ENCODE results near the gene HACD3.

HACD3 gene

DNA sequence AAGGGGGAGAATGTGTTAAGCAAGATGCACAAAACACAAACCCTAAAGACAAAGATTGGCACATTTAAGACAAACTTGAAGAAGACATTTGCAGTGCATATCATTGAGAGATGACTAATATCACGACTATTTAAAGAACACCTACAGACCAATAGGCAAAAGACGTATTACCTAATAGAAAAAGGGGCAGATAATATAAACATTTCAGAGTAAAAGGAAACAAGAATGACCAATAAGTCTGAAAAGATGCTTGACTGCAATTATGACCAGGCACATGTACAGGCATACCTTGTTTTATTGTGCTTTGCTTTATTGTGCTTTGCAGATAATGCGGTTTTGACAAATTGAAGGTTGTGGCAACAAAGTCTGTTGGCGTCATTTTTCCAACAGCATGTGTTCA, 4.9 kb downstream of the HACD3 start:
- H3K27ac ChIP-seq (replicated peaks; ENCODE audit: low read length), result no peak overlapping the region
- no peak overlapping the region for H3K18ac ChIP-seq (ENCODE audit: low read length)
- WGBS, 2 donors (ENCODE audit: extremely low coverage in 2 of 2, insufficient read length in 2 of 2, insufficient replicate concordance in 1 of 2), result no CpG with 5 or more reads among the region's 4 CpGs
- no peak overlapping the region for H2BK120ac ChIP-seq (ENCODE audit: low read depth, low read length)
- no peak overlapping the region for H2BK12ac ChIP-seq (ENCODE audit: low read length)
- no peak overlapping the region for H2AK5ac ChIP-seq (ENCODE audit: low read depth, low read length)
- H3K4ac ChIP-seq (ENCODE audit: low read length), result no peak overlapping the region
- H3K9me3 ChIP-seq (replicated peaks in 1 of 2; ENCODE audit: control insufficient read depth in 2 of 2, insufficient read depth in 1 of 2, low read depth in 1 of 2, low read length in 2 of 2), result peaks cover 0 to 12% of the 10 kb centered on the region in 2 donors
- DNase-seq (ENCODE audit: low spot score), result no peak
- no peak overlapping the region for H3K9ac ChIP-seq (ENCODE audit: low read depth, low read length, poor library complexity)
- no peak overlapping the region for H3K4me3 ChIP-seq (ENCODE audit: low read length in 2 of 2)
- H3K23ac ChIP-seq (ENCODE audit: low read depth, low read length, poor library complexity), result no peak overlapping the region
- no peak overlapping the region for H3K4me2 ChIP-seq (ENCODE audit: insufficient read depth, low read length, poor library complexity, severe bottlenecking)
- peaks cover 0 to 72% of the 10 kb centered on the region in 2 donors for H3K36me3 ChIP-seq (replicated peaks in 1 of 2; ENCODE audit: control insufficient read depth in 2 of 2, insufficient read depth in 2 of 2, low read length in 2 of 2)
- no peak overlapping the region for H3K14ac ChIP-seq (ENCODE audit: low read length)
- H2BK5ac ChIP-seq (ENCODE audit: low read length), result no peak overlapping the region
- H3K4me1 ChIP-seq (ENCODE audit: control insufficient read depth in 2 of 2, insufficient read depth in 1 of 2, low read depth in 1 of 2, low read length in 2 of 2), result peaks cover 9 to 10% of the 10 kb centered on the region in 2 donors
- no peak overlapping the region for H4K91ac ChIP-seq (ENCODE audit: low read depth, low read length, poor library complexity)
- no peak overlapping the region for H4K8ac ChIP-seq (ENCODE audit: low read depth, low read length)
- no peak overlapping the region for H2BK15ac ChIP-seq (ENCODE audit: low read length)
- H3K27me3 ChIP-seq (ENCODE audit: control insufficient read depth in 3 of 3, insufficient read depth in 3 of 3, low read depth in 1 of 3, low read length in 3 of 3), result no peaks in the 10 kb centered on the region
- no peak overlapping the region for H2AFZ ChIP-seq (ENCODE audit: low read length)
- peaks cover 7% of the 10 kb centered on the region for H3K79me1 ChIP-seq (ENCODE audit: low read depth, low read length)

DNA sequence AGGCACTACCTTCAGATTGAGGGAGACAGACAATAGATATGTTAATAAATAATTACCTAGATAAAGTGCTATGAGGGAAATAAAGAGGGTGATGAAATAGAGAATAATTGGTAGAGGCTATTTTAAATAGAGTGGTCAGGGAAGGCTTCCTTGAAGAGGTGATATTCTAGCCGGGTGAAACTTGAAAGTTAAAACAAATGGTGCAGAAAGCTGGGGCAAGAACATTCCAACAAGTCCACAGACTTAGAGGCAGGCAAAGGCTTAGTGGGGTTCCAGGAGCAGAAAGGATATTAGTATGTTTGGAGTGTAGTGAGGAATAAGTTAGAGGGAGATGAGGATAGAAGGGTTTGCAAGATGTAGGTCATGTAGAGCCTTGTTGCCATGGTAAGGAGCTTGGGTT, 10.1 kb downstream of the HACD3 start:
- no peak overlapping the region for H3K18ac ChIP-seq (ENCODE audit: low read length)
- peaks cover 7% of the 10 kb centered on the region for H3K79me1 ChIP-seq (ENCODE audit: low read depth, low read length)
- no peak overlapping the region for H3K14ac ChIP-seq (ENCODE audit: low read length)
- peaks cover 0 to 50% of the 10 kb centered on the region in 2 donors for H3K36me3 ChIP-seq (replicated peaks in 1 of 2; ENCODE audit: control insufficient read depth in 2 of 2, insufficient read depth in 2 of 2, low read length in 2 of 2)
- no peak overlapping the region for H3K27ac ChIP-seq (replicated peaks; ENCODE audit: low read length)
- H3K9ac ChIP-seq (ENCODE audit: low read depth, low read length, poor library complexity), result no peak overlapping the region
- no peak overlapping the region for H3K23ac ChIP-seq (ENCODE audit: low read depth, low read length, poor library complexity)
- no peak overlapping the region for H3K4me3 ChIP-seq (ENCODE audit: low read length in 2 of 2)
- no peak overlapping the region for H4K8ac ChIP-seq (ENCODE audit: low read depth, low read length)
- no peak overlapping the region for H3K4me2 ChIP-seq (ENCODE audit: insufficient read depth, low read length, poor library complexity, severe bottlenecking)
- H2AK5ac ChIP-seq (ENCODE audit: low read depth, low read length), result no peak overlapping the region
- no peaks in the 10 kb centered on the region for H3K4me1 ChIP-seq (ENCODE audit: control insufficient read depth in 2 of 2, insufficient read depth in 1 of 2, low read depth in 1 of 2, low read length in 2 of 2)
- no CpG with 5 or more reads among the region's 1 CpG for WGBS, 2 donors (ENCODE audit: extremely low coverage in 2 of 2, insufficient read length in 2 of 2, insufficient replicate concordance in 1 of 2)
- no peak overlapping the region for H2BK15ac ChIP-seq (ENCODE audit: low read length)
- no peak overlapping the region for H2AFZ ChIP-seq (ENCODE audit: low read length)
- H2BK120ac ChIP-seq (ENCODE audit: low read depth, low read length), result no peak overlapping the region
- DNase-seq (ENCODE audit: low spot score), result no peak
- no peak overlapping the region for H3K4ac ChIP-seq (ENCODE audit: low read length)
- H3K27me3 ChIP-seq (ENCODE audit: control insufficient read depth in 3 of 3, insufficient read depth in 3 of 3, low read depth in 1 of 3, low read length in 3 of 3), result no peaks in the 10 kb centered on the region
- H2BK5ac ChIP-seq (ENCODE audit: low read length), result no peak overlapping the region
- peaks cover 0 to 12% of the 10 kb centered on the region in 2 donors for H3K9me3 ChIP-seq (replicated peaks in 1 of 2; ENCODE audit: control insufficient read depth in 2 of 2, insufficient read depth in 1 of 2, low read depth in 1 of 2, low read length in 2 of 2)
- H2BK12ac ChIP-seq (ENCODE audit: low read length), result no peak overlapping the region
- H4K91ac ChIP-seq (ENCODE audit: low read depth, low read length, poor library complexity), result no peak overlapping the region

DNA sequence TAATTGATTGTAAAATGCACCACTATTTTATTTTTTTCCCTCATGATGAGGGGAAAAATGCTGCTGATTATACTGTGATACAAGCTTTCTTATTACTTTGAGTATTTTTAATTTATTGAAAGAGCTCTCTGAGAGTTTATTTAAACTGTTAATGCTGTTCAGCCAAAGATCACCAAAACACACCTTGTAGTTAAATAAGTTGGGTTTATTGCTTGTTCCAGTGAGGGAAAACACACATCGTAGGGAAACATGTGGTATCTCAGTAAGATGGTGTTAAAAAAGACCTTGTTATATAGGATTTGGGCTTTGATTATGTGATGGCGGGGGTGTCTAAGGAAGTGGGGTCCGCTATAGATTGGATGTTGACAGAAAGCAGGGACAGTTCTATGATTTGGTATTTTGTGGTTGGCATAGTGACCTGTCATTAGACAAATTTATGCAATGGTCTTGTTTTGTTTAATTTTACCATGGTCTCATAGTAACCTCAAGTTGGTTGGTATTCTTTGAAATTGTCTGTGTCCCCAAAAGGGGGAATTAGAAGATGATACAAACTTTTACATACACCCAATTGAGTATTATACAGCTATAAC, 11.1 kb downstream of the HACD3 start:
- Histone ChIP-seq H3K27me3 (ENCODE audit: control insufficient read depth in 3 of 3, insufficient read depth in 3 of 3, low read depth in 1 of 3, low read length in 3 of 3) (no peaks in the 10 kb centered on the region), H3K36me3 (replicated peaks in 1 of 2; ENCODE audit: control insufficient read depth in 2 of 2, insufficient read depth in 2 of 2, low read length in 2 of 2) (peaks cover 0 to 40% of the 10 kb centered on the region in 2 donors), H3K4me2 (ENCODE audit: insufficient read depth, low read length, poor library complexity, severe bottlenecking) (no peak overlapping the region), H3K9me3 (replicated peaks in 1 of 2; ENCODE audit: control insufficient read depth in 2 of 2, insufficient read depth in 1 of 2, low read depth in 1 of 2, low read length in 2 of 2) (peaks cover 0 to 10% of the 10 kb centered on the region in 2 donors), H3K4me3 (ENCODE audit: low read length in 2 of 2) (no peak overlapping the region), H2AFZ (ENCODE audit: low read length) (no peak overlapping the region), H2BK12ac (ENCODE audit: low read length) (no peak overlapping the region), H4K91ac (ENCODE audit: low read depth, low read length, poor library complexity) (no peak overlapping the region), H4K8ac (ENCODE audit: low read depth, low read length) (no peak overlapping the region), H3K27ac (replicated peaks; ENCODE audit: low read length) (no peak overlapping the region), H3K23ac (ENCODE audit: low read depth, low read length, poor library complexity) (no peak overlapping the region), H2AK5ac (ENCODE audit: low read depth, low read length) (no peak overlapping the region), H3K4me1 (ENCODE audit: control insufficient read depth in 2 of 2, insufficient read depth in 1 of 2, low read depth in 1 of 2, low read length in 2 of 2) (no peaks in the 10 kb centered on the region), H3K9ac (ENCODE audit: low read depth, low read length, poor library complexity) (no peak overlapping the region), H2BK5ac (ENCODE audit: low read length) (no peak overlapping the region), H2BK15ac (ENCODE audit: low read length) (no peak overlapping the region), H2BK120ac (ENCODE audit: low read depth, low read length) (no peak overlapping the region), H3K4ac (ENCODE audit: low read length) (no peak overlapping the region), H3K14ac (ENCODE audit: low read length) (no peak overlapping the region), H3K18ac (ENCODE audit: low read length) (no peak overlapping the region), H3K79me1 (ENCODE audit: low read depth, low read length) (peaks cover 7% of the 10 kb centered on the region)
- no peak for DNase-seq (ENCODE audit: low spot score)
- whole genome bisulfite sequencing, 2 donors (ENCODE audit: extremely low coverage in 2 of 2, insufficient read length in 2 of 2, insufficient replicate concordance in 1 of 2), result no CpG with 5 or more reads among the region's 3 CpGs

DNA sequence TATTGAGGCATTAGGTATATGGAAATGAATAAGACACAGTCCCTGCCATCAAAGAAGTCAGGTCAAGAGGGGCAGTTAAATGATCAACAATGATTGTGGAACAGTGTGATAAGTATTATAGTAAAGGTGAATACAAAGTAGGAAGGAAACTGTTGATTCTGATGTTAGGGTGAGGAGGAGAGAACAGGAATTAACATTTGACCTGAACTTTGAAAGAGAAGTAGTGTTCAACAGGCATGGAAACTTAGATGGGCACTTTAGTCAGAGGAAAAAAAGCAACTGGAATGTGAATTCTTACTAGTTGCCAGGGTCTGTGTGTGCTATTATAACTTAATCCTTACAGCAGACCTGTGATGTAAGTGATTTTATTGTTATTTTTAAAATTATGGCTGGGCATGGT, 17.6 kb downstream of the HACD3 start:
- H2BK12ac ChIP-seq (ENCODE audit: low read length), result no peak overlapping the region
- H3K9me3 ChIP-seq (replicated peaks in 1 of 2; ENCODE audit: control insufficient read depth in 2 of 2, insufficient read depth in 1 of 2, low read depth in 1 of 2, low read length in 2 of 2), result peaks cover 0 to 5% of the 10 kb centered on the region in 2 donors
- no peak overlapping the region for H3K14ac ChIP-seq (ENCODE audit: low read length)
- no peak overlapping the region for H2BK120ac ChIP-seq (ENCODE audit: low read depth, low read length)
- H3K4ac ChIP-seq (ENCODE audit: low read length), result no peak overlapping the region
- no peak overlapping the region for H3K4me2 ChIP-seq (ENCODE audit: insufficient read depth, low read length, poor library complexity, severe bottlenecking)
- H4K91ac ChIP-seq (ENCODE audit: low read depth, low read length, poor library complexity), result no peak overlapping the region
- H2AK5ac ChIP-seq (ENCODE audit: low read depth, low read length), result no peak overlapping the region
- no peak overlapping the region for H3K4me3 ChIP-seq (ENCODE audit: low read length in 2 of 2)
- no peak overlapping the region for H3K9ac ChIP-seq (ENCODE audit: low read depth, low read length, poor library complexity)
- H4K8ac ChIP-seq (ENCODE audit: low read depth, low read length), result no peak overlapping the region
- no peaks in the 10 kb centered on the region for H3K27me3 ChIP-seq (ENCODE audit: control insufficient read depth in 3 of 3, insufficient read depth in 3 of 3, low read depth in 1 of 3, low read length in 3 of 3)
- no peaks in the 10 kb centered on the region for H3K4me1 ChIP-seq (ENCODE audit: control insufficient read depth in 2 of 2, insufficient read depth in 1 of 2, low read depth in 1 of 2, low read length in 2 of 2)
- H2BK5ac ChIP-seq (ENCODE audit: low read length), result no peak overlapping the region
- DNase-seq (ENCODE audit: low spot score), result no peak
- H3K23ac ChIP-seq (ENCODE audit: low read depth, low read length, poor library complexity), result no peak overlapping the region
- no peak overlapping the region for H2BK15ac ChIP-seq (ENCODE audit: low read length)
- H3K79me1 ChIP-seq (ENCODE audit: low read depth, low read length), result peaks cover 4% of the 10 kb centered on the region
- H3K18ac ChIP-seq (ENCODE audit: low read length), result no peak overlapping the region
- no peak overlapping the region for H2AFZ ChIP-seq (ENCODE audit: low read length)
- peaks cover 0 to 38% of the 10 kb centered on the region in 2 donors for H3K36me3 ChIP-seq (replicated peaks in 1 of 2; ENCODE audit: control insufficient read depth in 2 of 2, insufficient read depth in 2 of 2, low read length in 2 of 2)
- H3K27ac ChIP-seq (replicated peaks; ENCODE audit: low read length), result no peak overlapping the region
